NCI-H2081 (cell line): Measurements from ENCODE around the gene OR4N2.
"Not testable (repeated sequence)": the region's sequence is repeated elsewhere in the genome, so short reads cannot be mapped to it uniquely, and the experiment has no call there.

Experiments used
- DNase-seq, 2 experiments: peaks; one replicate each; lab custom pipeline; 2025; lab: John Stamatoyannopoulos, UW

The OR4N2 gene

GRCh38 chr14:19834203-19834848 is 30.8 kb downstream of the OR4N2 start:
- DNase-seq, result not testable (repeated sequence)

- no peak for DNase-seq
Observed at GRCh38 chr14:19838433-19838832, 34.9 kb downstream of the OR4N2 start.

- no peak for DNase-seq
Observed at GRCh38 chr14:19851365-19851764, 47.8 kb downstream of the OR4N2 start.

- not testable (repeated sequence) for DNase-seq
Observed at GRCh38 chr14:19866061-19866669, 62.6 kb downstream of the OR4N2 start.

- no peak for DNase-seq
Observed at GRCh38 chr14:19873178-19873577, 69.6 kb downstream of the OR4N2 start.

GRCh38 chr14:19874842-19875241 is 71.3 kb downstream of the OR4N2 start, which contains the start of gene OR4K2:
Gene OR4K2 (plus strand): TSS chr14:19875142. CDS start chr14:19876268, 1,126 bp downstream.
- no peak for DNase-seq

GRCh38 chr14:19878029-19878642 is 74.6 kb downstream of the OR4N2 start:
- no peak for DNase-seq
